Activated CD4-positive, alpha-beta T cell treated with anti-CD3 and anti-CD28 coated beads, Interleukin-2, amount 10 ng/mL, durations not matched to agents 7 days and 5 days (primary cell): ENCODE measurements around the gene ZNF554. TPM values are rescaled to one million over a fixed set of nuclear protein-coding genes. Genes with fewer than 3 reads are reported as not detected.
"Not testable (repeated sequence)": the region's sequence is repeated elsewhere in the genome, so short reads cannot be mapped to it uniquely, and the experiment has no call there.

Experiments
- CTCF ChIA-PET: fragments of 350-600 bp; sonication (Branson Sonifier 250); formaldehyde crosslinking; loops from one replicate; lab custom pipeline; 2021; ENCODE audit warnings: antibody characterized with exemption; lab: Charles Lee
- POLR2A ChIA-PET: fragments of 350-600 bp; sonication (Branson Sonifier 250); formaldehyde crosslinking; loops from one replicate; lab custom pipeline; 2021; ENCODE audit warnings: antibody characterized with exemption; lab: Charles Lee
- DNase-seq: peaks from one replicate; pipeline ENCODE4 v3.0.0-alpha.2; 2020
- H3K27ac Mint-ChIP-seq: one replicate; pipeline ENCODE4 v1.8.0; 2021; ENCODE audit warnings: mild to moderate bottlenecking, moderate library complexity, mixed read lengths
- H3K27me3 Mint-ChIP-seq: one replicate; pipeline ENCODE4 v1.8.0; 2021; ENCODE audit warnings: mixed read lengths
- H3K36me3 Mint-ChIP-seq: one replicate; pipeline ENCODE4 v1.8.0; 2021; ENCODE audit warnings: low read depth, mixed read lengths
- H3K4me1 Mint-ChIP-seq: one replicate; pipeline ENCODE4 v1.8.0; 2021; ENCODE audit warnings: mixed read lengths
- H3K4me3 Mint-ChIP-seq: one replicate; pipeline ENCODE4 v1.8.0; 2021; ENCODE audit warnings: mild to moderate bottlenecking, moderate library complexity, mixed read lengths
- H3K9me3 Mint-ChIP-seq: one replicate; pipeline ENCODE4 v1.8.0; 2021; ENCODE audit warnings: mixed read lengths
- total RNA-seq, 2 experiments: library from RNA; stranded (reverse); gene quantifications; one replicate each; pipeline ENCODE4 v1.2.3, GENCODE V29; 2021

The ZNF554 gene
- total RNA-seq, 2 experiments from 2014 or later = 4.1 to 4.6 TPM

GRCh38 chr19:2854849-2855248 lies 35.2 kb downstream of the ZNF554 start:
- ChIA-PET POLR2A (no interaction called here), CTCF (interaction anchor here (2.3 to 2.5 kb wide), 2 partner anchors 11 to 13 kb away, joined by 6 to 8 read pairs; partner anchors contain the start of gene ZNF555)
- H3K27ac Mint-ChIP-seq = no peak overlapping the region

GRCh38 chr19:2856457-2857050 lies 36.9 kb downstream of the ZNF554 start:
- peaks cover 60% of the 10 kb centered on the region for H3K9me3 Mint-ChIP-seq
- peaks cover 41% of the 10 kb centered on the region for H3K36me3 Mint-ChIP-seq
- DNase-seq = no peak
- no peaks in the 10 kb centered on the region for H3K27me3 Mint-ChIP-seq
- POLR2A ChIA-PET = no interaction called here
- no peak overlapping the region for H3K4me3 Mint-ChIP-seq
- CTCF ChIA-PET = interaction anchor here (1.3 to 2.3 kb wide), 2 partner anchors 13 to 16 kb away, joined by 5 to 6 read pairs; partner anchors contain the start of gene ZNF555
- H3K4me1 Mint-ChIP-seq = peaks cover 12% of the 10 kb centered on the region
- H3K27ac Mint-ChIP-seq = no peak overlapping the region

More at GRCh38 chr19:2854849-2855248, 35.2 kb downstream of the ZNF554 start:
- H3K4me3 Mint-ChIP-seq = no peak overlapping the region
- peaks cover 57% of the 10 kb centered on the region for H3K36me3 Mint-ChIP-seq
- DNase-seq = no peak
- peaks cover 70% of the 10 kb centered on the region for H3K9me3 Mint-ChIP-seq
- no peaks in the 10 kb centered on the region for H3K27me3 Mint-ChIP-seq
- peaks cover 16% of the 10 kb centered on the region for H3K4me1 Mint-ChIP-seq

- CTCF ChIA-PET = interaction anchor here (1.6 kb wide), 1 partner anchor 11 kb away, joined by 3 read pairs; no protein-coding TSS in a partner anchor
- Mint-ChIP-seq H3K27ac (no peak overlapping the region), H3K9me3 (peaks cover 45% of the 10 kb centered on the region), H3K36me3 (peaks cover 20% of the 10 kb centered on the region), H3K4me1 (peaks cover 12% of the 10 kb centered on the region), H3K4me3 (no peak overlapping the region), H3K27me3 (no peaks in the 10 kb centered on the region)
- no peak for DNase-seq
- POLR2A ChIA-PET = no interaction called here
Measured at GRCh38 chr19:2858864-2859263, 39.2 kb downstream of the ZNF554 start.

- peaks cover 21% of the 10 kb centered on the region for H3K9me3 Mint-ChIP-seq
- no peaks in the 10 kb centered on the region for H3K4me1 Mint-ChIP-seq
- POLR2A ChIA-PET = no interaction called here
- DNase-seq = no peak
- H3K36me3 Mint-ChIP-seq = no peaks in the 10 kb centered on the region
- no peak overlapping the region for H3K4me3 Mint-ChIP-seq
- no peaks in the 10 kb centered on the region for H3K27me3 Mint-ChIP-seq
- H3K27ac Mint-ChIP-seq = no peak overlapping the region
- CTCF ChIA-PET = no interaction called here
Measured at GRCh38 chr19:2863816-2864215, 44.1 kb downstream of the ZNF554 start.

- CTCF ChIA-PET = interaction anchor here (0.6 kb wide), 1 partner anchor 799 kb away, joined by 4 read pairs; no protein-coding TSS in a partner anchor
- H3K27me3 Mint-ChIP-seq = no peaks in the 10 kb centered on the region
- no peak overlapping the region for H3K27ac Mint-ChIP-seq
- peaks cover 14% of the 10 kb centered on the region for H3K9me3 Mint-ChIP-seq
- POLR2A ChIA-PET = no interaction called here
- no peak overlapping the region for H3K4me3 Mint-ChIP-seq
- no peaks in the 10 kb centered on the region for H3K4me1 Mint-ChIP-seq
- H3K36me3 Mint-ChIP-seq = no peaks in the 10 kb centered on the region
- no peak for DNase-seq
Measured at GRCh38 chr19:2865334-2866100, 45.8 kb downstream of the ZNF554 start.

GRCh38 chr19:2866495-2867024 lies 46.9 kb downstream of the ZNF554 start:
- CTCF ChIA-PET = no interaction called here
- DNase-seq = no peak
- no peaks in the 10 kb centered on the region for H3K4me1 Mint-ChIP-seq
- no peaks in the 10 kb centered on the region for H3K36me3 Mint-ChIP-seq
- no peaks in the 10 kb centered on the region for H3K27me3 Mint-ChIP-seq
- no peak overlapping the region for H3K27ac Mint-ChIP-seq
- POLR2A ChIA-PET = no interaction called here
- no peak overlapping the region for H3K4me3 Mint-ChIP-seq
- H3K9me3 Mint-ChIP-seq = peaks cover 17% of the 10 kb centered on the region

GRCh38 chr19:2867025-2867991 lies 47.6 kb downstream of the ZNF554 start, which contains the start of gene ZNF556:
Gene ZNF556, plus strand, starts transcription at chr19:2867335. Its CDS starts 87 bp downstream, at chr19:2867422.
- POLR2A ChIA-PET = no interaction called here
- Mint-ChIP-seq H3K4me3 (no peak within 1 kb of the TSS), H3K27me3 (no peaks in the 10 kb centered on the region), H3K36me3 (no peaks in the 10 kb centered on the region), H3K9me3 (peaks cover 19% of the 10 kb centered on the region), H3K4me1 (no peaks in the 10 kb centered on the region), H3K27ac (no peak within 1 kb of the TSS)
- CTCF ChIA-PET = no interaction called here
- DNase-seq = no peak

- CTCF ChIA-PET = interaction anchor here (0.9 to 1.2 kb wide), 3 partner anchors 10 to 19 kb away, joined by 3 read pairs; no protein-coding TSS in a partner anchor
- no peak overlapping the region for H3K4me3 Mint-ChIP-seq
Measured at GRCh38 chr19:2869618-2870017, 50.0 kb downstream of the ZNF554 start.

GRCh38 chr19:2872175-2872574 lies 52.5 kb downstream of the ZNF554 start:
- CTCF ChIA-PET, H3K4me3 Mint-ChIP-seq, POLR2A ChIA-PET, DNase-seq, H3K36me3 Mint-ChIP-seq, H3K4me1 Mint-ChIP-seq, H3K27me3 Mint-ChIP-seq, H3K27ac Mint-ChIP-seq: not testable (repeated sequence)
- H3K9me3 Mint-ChIP-seq = peaks cover 17% of the 10 kb centered on the region

More at GRCh38 chr19:2869618-2870017, 50.0 kb downstream of the ZNF554 start:
- no peak for DNase-seq
- peaks cover 15% of the 10 kb centered on the region for H3K9me3 Mint-ChIP-seq
- H3K36me3 Mint-ChIP-seq = no peaks in the 10 kb centered on the region
- POLR2A ChIA-PET = no interaction called here
- no peaks in the 10 kb centered on the region for H3K27me3 Mint-ChIP-seq
- no peaks in the 10 kb centered on the region for H3K4me1 Mint-ChIP-seq
- H3K27ac Mint-ChIP-seq = no peak overlapping the region

GRCh38 chr19:2877398-2878331 lies 58.0 kb downstream of the ZNF554 start:
- ChIA-PET CTCF (no interaction called here), POLR2A (no interaction called here)
- no peaks in the 10 kb centered on the region for H3K36me3 Mint-ChIP-seq
- no peak overlapping the region for H3K4me3 Mint-ChIP-seq
- no peak for DNase-seq
- peaks cover 18% of the 10 kb centered on the region for H3K9me3 Mint-ChIP-seq
- H3K27me3 Mint-ChIP-seq = no peaks in the 10 kb centered on the region
- no peak overlapping the region for H3K27ac Mint-ChIP-seq
- H3K4me1 Mint-ChIP-seq = no peaks in the 10 kb centered on the region

- no peak overlapping the region for H3K27ac Mint-ChIP-seq
- ChIA-PET CTCF (no interaction called here), POLR2A (no interaction called here)
- H3K36me3 Mint-ChIP-seq = no peaks in the 10 kb centered on the region
- H3K4me1 Mint-ChIP-seq = peaks cover 7% of the 10 kb centered on the region
- H3K9me3 Mint-ChIP-seq = peaks cover 10% of the 10 kb centered on the region
- H3K27me3 Mint-ChIP-seq = no peaks in the 10 kb centered on the region
- no peak for DNase-seq
- H3K4me3 Mint-ChIP-seq = no peak overlapping the region
Measured at GRCh38 chr19:2883686-2884439, 64.2 kb downstream of the ZNF554 start.
